GM19043 (cell line): Measurements from ENCODE around the gene MAP1LC3A.

Experiments used
- ATAC-seq: cut with Tn5 transposase; IDR thresholded peaks from one replicate; pipeline ENCODE4 v1.9.1; 2021; ENCODE audit warnings: low read depth; ENCODE audit not compliant: unreplicated experiment

The MAP1LC3A gene

DNA sequence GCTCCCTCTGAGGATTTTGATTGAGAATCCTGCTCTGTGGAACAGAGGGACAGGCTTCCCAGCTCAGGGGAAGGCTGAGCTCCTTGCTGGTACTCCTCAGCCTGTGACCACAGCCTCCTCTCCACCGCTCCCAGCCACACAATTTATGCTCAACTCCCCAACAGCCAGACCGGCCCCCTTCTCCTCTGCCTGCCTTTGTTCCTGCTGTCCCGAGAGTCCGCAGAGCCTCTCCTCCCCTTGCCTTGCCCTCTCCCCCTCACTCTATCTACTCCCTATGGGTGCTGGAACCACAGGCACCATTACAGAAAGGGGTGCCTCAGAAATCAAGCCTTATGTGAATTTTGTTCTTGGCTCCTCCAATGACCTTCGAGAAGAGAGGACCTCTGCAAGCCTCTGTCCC, 15.9 kb downstream of the MAP1LC3A start:
- no peak for ATAC-seq

DNA sequence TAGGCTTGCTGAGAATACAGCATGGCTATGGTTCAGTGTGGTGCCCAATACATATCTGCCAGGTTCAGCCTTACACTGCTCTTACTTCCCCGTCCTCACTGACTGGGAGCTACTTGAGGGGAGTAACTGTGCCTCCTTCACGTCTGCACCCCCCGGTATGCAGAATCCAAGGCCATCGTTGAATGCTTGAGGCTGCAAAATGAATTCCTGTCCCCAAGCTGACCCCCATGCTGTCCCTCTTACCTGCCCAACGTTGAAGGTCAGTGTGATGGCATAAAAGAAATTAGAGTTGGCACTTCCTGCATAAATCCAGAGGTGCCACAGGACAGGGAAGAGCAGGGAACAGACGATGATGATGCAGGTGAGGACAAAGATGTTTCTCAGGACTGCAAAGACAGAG, 16.3 kb downstream of the MAP1LC3A start:
- no peak for ATAC-seq

DNA sequence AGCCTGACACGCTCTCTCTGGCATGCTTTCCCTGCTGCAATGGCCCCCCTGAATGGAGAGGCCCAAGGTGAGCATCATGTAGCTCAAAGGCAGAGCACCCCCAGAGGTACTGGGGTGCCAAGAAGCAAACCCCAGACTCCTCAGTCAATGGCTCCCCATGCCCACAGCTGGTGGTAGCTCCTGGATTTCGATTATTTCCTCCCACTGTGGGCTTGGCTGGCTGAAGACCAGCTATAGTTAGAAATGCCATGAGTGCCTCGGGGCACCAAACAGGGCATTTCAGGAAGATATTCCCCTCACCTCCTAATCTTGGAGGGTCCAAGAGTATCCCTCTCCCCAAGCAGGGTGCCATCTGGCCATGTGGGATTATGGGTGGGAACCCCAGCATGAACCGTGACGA, 16.8 kb downstream of the MAP1LC3A start:
- ATAC-seq, result no peak

DNA sequence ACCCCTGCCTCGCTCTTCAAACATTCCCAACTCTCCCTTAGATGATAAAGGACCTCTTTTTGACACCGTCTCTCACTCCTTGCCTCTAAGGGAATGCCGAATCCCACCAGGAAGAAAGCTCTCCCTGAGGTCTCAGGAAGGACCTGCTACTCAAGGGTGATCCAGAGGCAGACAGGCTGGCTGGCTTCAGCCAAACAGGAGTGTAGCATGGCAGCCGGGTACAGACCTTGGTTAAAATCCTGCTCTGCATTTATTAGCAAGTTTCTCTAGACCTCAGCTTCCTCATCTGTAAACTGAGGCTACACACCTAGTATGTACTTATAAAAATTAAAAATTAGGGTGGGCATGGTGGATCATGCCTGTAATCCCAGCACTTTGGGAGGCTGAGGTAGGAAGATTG, 17.2 kb downstream of the MAP1LC3A start:
- no peak for ATAC-seq

DNA sequence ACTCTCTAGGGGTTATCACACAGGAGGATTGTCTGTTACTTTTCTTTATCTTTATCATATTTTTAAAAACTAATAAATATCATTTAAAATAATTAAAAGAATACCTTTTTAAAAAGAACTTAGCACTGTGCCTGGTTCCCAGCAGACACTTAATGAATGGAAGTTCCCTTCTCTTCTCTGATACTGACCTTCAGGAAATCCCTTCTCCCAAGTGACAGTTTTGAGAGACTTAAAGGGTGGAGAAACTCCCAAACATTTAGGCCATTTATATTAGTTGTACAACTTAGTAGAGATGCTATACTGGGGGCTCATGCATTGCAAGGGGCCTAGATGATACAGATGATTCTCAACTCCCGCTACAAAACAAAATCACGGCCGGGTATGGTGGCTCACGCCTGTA, 18.5 kb downstream of the MAP1LC3A start:
- no peak for ATAC-seq

DNA sequence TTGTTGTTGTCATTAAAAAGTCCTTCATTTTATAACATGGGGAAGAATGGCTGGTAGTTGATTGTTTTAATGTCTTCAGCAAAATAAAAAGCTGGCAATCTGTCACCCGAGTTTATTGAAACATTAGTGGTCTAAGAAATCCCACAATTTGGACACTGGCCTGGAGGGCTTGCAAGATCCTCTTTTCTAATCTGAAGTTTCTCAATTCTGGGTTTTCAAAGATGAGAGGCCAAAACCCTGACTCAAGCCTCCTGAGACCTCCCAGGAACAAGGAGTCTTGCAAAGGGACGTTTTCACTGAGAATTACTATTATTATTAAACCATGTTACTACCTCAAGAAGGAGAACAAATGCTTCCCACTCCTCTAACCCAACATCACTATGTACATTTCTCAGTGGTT, 19.5 kb downstream of the MAP1LC3A start:
- no peak for ATAC-seq

DNA sequence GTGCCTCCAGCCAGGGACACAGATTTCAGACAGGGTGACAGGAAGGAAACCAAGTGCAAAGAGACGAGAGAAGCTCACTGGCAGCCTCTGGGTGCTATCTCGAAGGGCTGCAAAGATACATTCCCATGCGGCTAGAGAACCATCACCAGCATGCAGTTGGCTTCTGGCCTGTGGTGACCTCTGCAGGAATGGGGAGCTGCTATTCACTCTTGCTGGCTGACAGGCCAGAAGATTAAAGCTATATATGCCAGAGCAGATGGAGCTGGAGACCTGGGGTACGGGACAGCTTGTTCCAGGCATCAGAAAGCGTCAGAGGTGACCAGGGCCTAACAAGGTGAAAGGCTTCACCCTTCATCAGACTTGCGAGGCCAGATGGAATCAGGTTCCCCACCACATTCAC, 20.0 kb downstream of the MAP1LC3A start:
- no peak for ATAC-seq

DNA sequence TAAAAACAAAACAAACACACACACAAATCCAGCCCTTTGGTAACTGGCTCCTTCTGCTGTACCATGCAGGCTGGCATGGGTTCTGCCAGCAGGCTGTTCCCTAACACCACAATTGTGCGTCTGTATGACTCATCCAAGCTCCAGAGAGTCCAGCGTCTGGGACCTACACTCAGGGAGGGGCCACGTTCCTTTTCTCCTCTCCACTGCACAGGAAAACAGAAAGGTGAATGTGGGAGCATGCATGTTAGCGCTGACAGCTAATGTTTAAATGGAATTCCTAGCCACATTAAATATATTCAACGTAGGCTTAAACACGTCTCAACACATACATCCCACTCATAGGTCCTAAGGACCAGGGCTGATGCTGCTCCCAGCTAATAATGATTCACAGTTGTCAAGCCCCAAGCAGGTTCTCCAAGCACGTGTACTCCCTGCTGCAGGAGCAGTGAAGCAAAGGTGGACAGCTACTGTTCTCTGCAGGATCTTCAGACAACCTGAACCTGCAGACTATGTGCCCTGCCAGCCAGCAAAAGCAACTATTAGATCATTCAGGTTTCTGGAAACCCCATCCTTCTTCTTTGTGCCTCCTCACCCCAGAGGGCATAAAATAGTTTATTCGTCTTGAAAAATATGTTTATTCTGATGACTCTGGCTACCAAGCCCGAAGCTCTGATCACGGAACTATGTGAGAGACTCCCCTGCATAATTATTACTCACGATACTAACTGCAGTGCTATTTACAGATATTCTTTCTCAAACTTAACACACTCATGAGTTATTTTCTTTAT, 20.9 kb downstream of the MAP1LC3A start:
- ATAC-seq, result no peak

DNA sequence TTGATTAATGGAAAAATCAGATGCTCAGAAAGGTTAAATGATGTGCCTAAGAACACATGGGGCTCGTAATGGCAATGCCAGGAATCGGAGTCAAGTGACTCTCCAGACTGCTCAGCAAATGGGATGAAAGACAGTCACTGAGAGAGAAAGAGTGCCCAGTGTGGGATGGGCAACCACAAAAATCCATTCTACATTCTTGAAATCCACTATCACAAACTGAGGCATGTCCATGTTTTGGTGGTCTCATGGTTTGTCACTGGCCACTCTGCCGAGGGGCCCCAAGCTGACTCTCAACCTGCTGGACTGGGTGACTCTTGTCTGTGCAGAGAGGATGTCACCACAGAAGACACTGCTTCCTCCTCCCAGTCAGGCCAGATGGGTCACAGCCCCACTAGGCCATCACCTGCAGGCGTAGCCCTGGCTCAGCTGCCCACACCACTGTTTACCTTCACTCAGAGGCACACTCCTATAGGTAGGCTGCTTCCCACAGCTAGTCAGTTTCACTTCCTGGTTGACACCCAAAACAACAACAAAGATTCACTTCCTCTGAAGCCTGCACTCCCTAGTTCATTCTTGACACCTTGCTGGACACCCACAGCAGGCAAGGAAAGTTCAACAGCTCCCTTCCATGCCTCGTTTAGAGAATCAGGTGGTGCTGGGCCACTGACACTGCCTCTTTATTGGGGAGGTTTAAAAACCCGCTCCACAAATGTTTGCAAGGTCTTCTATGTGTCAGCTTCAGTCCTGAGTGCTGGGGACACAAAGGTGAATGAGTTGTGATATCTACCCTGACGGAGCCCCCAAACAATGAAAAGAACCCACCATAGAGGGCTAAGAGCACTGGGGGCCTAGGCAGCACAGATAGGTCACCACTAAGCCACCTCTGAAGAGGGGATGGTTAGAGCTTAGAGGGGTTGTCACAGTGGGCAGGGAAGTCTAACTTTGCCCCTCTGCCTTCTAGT, 21.7 kb downstream of the MAP1LC3A start:
- peak; percentile 72 for ATAC-seq

DNA sequence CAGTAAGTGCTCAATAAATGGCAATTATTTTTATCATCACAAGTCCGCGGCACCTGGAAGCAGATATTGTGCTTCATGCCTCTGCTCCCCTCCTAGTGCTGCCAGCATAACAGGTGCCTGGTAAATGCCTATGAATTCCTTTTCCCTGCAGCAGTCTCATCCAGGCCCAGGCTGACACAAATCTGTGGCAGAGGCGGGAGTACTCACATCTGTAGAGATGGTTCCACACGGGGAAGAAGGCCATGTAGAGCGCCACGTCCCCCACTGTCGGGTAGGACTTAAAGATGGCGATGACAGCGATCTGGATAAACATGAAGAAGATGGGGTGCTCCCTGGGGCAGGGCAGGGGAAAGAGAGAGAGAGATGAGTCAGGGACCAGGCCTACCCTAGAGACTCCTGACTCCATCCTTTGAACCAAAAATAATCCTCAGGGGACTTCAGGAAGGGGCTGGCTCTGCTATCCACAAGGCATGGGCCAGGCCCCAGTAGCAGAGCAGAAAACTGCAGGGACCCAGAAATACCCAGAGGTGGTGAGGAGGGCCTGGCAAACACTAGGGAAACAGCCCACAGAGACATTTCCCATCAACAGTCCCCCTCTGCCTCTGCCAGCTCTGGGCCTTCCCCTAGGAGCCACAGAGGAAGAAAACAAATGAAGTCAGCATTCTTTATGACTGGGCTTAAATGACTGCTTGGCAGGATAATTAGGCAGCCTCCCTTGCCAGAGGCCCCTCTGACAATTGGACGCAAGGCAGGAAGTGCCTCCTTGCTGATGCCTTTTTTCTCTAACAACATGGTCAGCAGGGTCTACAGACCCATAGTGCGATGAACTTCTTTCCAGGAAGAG, 23.0 kb downstream of the MAP1LC3A start:
- ATAC-seq, result no peak

DNA sequence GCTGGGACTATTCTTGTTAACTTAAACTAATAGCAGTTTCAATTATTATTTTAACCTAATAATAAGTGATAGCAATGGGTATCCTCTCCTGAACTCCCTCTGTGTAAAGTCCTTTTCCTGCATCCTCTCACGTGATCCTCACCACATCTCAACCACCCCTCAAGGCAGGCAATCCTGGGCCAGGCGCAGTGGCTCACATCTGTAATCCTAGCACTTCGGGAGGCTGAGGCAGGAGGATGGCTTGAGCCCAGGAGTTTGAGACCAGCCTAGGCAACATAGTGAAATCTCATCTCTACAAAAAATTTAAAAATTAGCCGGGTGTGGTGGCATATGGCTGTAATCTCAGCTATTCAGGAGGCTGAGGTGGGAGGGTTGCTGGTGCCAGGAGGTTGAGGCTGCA, 23.7 kb downstream of the MAP1LC3A start:
- no peak for ATAC-seq

DNA sequence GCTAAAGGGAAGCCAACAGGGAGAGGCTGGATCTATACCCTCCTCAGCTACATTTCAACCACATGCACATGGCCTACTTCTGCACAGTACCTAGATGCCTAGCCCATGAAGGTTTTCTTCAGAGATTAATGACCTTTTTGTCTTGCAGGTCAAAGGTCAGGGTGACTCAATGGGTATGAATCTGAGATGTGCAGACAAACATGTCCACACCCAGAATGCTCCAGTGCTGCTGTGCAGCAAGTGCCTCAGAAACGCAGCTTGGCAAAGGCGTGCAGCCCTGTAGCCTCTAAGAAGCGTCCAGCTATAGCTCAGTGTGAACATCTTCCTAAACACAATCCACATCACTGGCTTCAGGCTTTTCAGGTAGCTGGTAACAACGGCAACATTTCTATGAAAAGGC, 24.4 kb downstream of the MAP1LC3A start:
- ATAC-seq, result no peak

DNA sequence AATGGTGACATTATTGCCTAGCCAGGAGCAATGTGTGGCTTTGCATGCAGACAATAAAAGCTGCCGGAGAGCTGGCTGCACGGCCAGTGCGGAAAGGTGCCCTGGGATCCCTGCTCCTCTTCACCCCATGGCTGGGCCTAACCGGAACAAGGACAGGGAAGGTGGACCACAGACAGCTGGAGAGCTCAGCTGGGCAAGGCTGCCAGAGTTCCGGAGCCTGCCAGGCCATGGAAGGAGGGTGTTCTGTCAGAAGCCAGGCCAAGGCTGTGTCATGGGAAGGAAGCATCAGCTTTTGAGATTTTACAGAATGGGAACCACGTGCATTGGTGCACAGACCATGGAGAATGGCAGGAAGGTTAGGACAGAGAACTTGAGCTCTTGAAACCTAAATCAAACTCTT, 25.0 kb downstream of the MAP1LC3A start:
- no peak for ATAC-seq

DNA sequence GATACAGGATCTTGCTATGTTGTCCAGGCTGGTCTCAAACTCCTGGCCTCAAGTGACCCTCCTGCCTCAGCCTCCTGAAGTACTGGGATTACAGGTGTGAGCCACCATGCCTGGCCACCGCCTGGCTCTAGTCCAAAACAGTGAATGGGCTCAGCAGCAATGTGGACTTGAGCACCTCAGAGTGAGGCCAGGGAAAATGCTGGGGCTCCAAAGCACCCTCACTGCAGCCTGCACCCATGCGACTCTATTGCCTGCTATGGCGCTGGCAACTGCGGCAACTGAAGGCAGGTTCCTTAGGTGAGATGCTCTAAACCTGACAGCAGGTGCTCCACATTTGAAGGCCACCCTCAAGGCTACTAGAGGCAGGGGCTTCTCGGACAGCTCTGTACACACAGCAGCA, 26.5 kb downstream of the MAP1LC3A start:
- no peak for ATAC-seq

DNA sequence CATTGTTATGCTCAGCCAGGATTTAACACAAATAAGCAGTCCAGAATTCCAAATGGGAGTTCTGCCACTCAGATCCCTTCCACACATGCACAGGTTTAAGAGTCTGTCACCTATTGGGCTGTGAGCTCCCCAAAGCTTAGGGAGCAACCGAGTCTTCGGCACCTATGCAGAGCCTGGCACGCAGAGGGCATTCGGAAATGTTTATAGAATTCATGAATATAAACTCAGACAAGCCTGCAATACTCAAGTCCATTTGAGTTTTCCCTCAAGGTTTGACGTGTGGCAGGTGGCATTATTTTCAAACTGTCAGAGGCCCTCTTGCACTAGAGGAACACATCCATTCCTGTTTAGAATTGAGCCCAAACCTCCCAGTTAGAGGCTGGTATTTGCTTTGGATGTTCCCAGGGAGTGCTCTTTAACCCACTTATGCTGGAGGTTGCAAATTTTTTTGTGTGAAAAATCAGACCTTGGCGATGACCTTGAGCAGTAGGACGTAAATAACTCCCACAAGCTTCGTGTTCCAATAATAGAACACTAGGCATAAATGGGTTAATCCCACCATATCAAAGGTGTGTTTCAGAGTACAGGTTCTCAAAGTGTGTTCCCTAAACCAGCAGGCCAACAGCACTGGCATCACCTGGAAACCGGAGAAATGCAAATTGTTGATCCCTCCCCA, 28.1 kb downstream of the MAP1LC3A start:
- ATAC-seq, result no peak

DNA sequence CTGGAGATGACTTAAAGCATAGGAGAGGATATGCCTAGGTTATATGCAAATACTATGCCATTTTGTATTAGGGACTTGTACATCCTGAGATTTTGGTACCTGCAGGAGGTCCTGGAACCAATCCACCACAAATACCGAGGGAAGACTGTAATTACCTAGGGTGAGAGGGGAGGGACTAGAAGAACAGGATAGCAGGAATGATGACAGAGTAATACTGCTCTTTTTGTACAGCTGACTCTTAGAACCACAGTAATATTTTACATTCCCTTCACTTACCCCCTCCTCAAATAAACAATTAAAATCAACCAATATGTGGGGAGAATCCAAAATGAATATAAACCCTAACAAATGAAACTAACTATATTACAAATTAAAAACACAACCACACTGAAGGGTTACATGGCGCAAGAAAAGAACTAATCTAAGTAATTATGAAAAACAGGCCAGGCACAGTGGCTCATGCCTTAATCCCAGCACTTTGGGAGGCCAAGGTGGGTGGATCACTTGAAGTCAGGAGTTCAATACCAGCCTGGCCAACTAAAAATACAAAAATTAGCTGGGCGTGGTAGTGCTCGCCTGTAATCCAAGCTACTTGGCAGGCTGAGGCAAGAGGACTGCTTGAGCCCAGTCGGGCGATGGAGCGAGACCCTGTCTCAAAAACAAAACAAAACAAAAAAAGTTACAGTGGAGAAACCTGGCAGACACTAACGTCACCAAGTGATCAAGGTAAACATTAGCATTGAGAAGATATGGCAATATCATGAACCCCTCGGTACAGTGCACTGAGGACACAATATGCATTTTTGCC, 37.1 kb downstream of the MAP1LC3A start:
- no peak for ATAC-seq

DNA sequence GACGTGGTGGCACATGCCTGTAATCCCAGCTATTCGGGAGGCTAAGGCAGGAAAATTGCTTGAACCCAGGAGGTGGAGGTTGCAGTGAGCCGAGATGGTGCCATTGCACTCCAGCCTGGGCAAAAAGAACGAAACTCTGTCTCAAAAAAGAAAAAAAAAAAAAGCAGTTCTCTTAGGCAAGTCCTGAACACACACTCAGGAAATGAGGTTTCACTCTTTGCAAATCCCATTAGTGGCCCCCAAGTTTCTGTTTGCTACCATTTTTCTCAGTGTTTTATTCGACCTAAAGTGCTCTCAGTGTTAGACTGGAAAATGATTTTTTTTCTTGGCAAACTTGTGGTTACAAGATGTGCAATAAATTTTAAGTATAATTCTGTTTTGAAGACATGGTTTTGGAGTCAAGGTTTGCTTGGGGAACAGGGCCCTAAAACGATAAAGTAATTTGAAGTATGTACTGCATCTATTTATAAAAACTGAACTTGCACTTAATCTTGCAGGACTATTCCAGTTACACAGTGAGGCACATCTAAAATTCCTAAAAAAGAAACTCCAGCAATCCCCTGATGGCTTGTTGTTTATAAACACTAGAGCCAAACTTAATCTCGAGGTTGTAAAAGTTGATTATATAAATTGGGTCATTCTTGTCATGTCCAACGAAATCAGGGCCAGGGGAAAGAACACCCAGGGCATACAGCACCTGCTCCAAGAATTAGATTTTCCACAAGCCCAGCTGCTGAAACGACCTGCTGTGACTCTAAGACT, 42.6 kb downstream of the MAP1LC3A start:
- no peak for ATAC-seq

DNA sequence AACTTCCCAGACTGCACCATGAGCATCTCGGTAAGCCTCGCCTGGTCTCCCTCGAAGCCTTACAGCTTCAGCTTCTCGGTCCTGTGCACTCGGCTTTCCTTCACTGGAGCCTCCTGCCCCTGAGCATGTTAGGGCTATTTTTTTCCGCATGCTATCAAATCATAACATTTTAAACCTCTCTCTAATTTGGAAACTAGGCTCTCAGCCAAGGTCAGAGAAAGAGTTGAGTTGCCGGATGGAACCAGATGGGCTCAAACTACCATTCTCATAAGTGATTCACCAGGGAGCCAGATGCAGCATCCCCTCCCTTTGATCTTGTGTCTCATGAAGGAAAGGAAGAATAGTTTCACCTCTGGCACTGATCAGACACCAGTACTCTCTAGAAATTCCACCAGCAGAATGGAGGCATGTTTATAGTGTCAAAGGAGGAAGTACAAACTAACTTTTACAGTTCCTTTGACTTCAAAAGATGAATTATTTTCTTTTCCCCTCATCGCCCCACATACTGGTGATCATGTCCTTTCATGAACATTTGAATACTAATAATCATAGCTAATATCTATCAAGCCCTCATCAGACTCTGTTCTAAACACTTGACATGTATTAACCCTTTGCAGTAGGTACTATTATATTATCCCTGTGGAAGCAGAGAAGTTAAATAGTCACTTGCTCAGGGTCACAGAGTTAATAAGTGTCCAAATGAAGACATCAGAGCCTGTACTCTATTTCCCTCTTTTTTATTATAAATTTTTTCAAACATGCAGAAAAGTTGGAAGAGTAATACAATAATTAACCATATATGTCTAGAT, 46.7 kb downstream of the MAP1LC3A start:
- no peak for ATAC-seq
